GM18867 (cell line): ENCODE measurements around the gene GPR158.

Experiments
- ATAC-seq: cut with Tn5 transposase; IDR thresholded peaks from one replicate; pipeline ENCODE4 v1.9.1; 2021; ENCODE audit warnings: mild to moderate bottlenecking, moderate library complexity; ENCODE audit not compliant: unreplicated experiment

GPR158 gene

DNA sequence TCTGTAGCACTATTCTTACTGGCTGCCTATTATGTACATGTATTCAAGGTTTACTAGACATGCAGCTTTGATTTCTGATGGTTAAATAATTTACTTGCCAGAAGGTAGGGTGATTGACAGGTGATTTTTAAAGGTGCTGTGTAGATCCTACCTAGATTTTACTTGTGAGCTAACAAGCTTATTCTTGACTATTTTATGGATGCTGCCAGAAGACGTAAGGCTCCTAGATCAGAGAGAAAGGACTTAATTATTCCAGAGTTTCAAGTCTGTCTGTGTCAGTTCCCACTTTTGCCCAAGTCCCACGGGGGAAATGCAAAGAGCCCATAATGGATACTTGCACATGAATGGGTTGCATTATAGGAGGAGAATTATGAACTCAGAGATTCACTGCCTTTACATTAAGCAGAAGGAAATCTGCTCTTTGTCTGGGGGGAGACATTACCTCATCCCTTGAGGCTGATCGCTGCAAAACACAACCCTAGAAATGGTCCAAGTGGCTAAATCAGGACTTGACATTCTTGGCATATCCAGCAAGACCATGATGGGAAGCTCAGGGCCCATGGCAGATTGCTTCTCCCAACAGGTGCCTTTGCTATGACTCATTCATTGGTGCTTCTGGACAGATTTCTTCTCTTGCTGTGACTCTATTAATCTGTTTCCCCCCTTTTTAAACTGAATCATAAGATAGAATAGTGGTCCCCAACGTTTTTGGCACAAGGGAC, 32.1 kb downstream of the GPR158 start:
- no peak for ATAC-seq

GRCh38 chr10:25209618-25210017, 34.8 kb downstream of the GPR158 start:
- ATAC-seq, result no peak

DNA sequence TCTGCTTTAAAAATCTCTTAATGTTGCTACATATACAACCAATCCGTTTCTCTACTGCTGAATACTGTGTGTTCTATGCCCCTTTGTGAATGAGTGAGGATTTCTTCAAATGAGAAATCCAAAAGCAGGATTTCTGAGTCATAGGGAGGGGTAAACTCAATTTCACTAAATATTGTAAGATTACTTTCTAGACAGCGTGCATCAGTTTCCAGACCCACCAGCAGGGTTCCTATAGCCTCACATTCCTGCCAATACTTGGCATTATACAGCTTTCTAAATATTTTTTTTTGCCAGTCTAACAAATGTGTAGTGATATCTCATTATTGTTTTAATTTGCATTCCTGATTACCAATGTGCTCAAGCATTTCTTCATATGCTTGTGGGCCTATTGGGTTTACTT, 35.5 kb downstream of the GPR158 start:
- no peak for ATAC-seq

GRCh38 chr10:25220156-25220555, 45.4 kb downstream of the GPR158 start:
- ATAC-seq, result no peak

GRCh38 chr10:25222085-25222660, 47.4 kb downstream of the GPR158 start:
- no peak for ATAC-seq

- ATAC-seq, result peak; percentile 75
Observed at GRCh38 chr10:25226775-25227682, 52.2 kb downstream of the GPR158 start.

- ATAC-seq, result no peak
Observed at GRCh38 chr10:25231751-25232150, 57.0 kb downstream of the GPR158 start.

DNA sequence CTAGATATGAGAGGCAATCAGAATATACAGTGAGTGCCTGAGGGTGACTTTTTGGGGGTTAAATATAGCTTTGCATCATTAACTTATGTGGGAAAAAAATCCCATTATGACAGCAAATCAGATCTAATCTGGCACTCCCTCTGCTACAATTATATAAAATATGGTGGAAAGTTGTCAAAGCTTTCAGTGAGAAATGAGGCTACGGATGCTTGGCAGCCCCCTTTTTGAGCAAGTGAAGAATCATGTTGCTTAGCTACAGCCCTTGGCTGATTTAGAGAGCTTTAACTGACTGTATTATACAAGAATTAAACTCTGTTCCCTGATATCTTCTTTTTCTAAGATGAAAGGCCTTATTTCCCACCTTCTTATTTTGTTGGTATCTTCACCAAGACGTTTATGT, 57.4 kb downstream of the GPR158 start:
- ATAC-seq, result no peak

DNA sequence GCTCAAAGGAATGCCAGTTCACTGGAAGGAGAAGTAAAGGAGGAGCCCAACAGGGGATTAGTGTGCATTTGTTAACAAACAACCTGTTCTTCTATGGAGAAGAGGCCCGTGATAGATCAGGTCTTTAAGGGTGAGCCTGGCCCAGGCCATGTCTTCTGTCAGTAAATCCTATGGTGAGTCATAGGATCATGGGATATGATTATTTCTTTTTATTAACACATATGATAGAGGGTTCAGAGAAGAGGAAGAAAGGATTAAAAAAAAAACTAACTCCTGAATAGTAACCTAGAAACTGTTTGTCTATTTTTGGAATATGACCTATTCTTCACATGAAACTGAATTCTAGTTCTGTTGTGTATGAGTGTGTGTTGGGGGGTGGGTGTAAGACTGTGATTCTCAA, 70.4 kb downstream of the GPR158 start:
- no peak for ATAC-seq

DNA sequence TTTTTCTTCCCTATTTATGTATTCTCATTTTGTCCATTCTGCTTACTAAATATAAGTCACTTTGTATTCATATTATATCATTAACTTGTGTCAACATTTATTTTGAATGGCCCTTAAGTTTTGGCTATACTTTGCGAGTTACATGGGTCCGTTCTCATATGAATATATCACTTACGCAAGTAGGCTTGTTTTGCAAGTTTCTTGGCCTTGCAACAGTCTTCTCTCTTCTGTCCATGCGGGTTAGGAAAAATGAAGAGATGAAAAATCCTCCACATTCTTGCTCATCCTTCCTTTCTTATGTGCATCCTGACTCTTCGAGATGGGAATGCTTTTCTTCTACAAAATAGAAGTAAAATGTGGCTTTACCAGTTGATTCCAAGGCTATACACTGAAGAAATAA, 82.8 kb downstream of the GPR158 start:
- ATAC-seq, result no peak

GRCh38 chr10:25261110-25261509, 86.3 kb downstream of the GPR158 start:
- no peak for ATAC-seq

DNA sequence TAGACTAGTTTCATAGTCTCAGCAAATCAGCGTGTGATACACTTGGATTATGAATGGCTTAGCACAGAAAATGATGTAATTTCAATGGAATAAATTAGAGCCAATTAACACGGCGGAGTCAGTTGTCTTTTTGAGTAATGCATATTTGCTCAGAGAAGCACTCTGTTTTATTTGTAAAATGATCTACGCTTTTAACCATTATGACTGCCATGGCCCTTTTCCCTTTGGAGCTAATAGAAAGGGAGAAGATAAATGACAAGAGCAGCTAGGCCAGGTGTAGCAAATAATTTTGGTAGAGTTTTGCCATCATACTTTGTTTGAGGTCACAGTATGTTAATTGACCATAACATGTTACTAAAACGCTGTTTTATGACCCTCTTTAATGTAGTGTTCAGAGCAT, 86.8 kb downstream of the GPR158 start:
- ATAC-seq, result no peak

DNA sequence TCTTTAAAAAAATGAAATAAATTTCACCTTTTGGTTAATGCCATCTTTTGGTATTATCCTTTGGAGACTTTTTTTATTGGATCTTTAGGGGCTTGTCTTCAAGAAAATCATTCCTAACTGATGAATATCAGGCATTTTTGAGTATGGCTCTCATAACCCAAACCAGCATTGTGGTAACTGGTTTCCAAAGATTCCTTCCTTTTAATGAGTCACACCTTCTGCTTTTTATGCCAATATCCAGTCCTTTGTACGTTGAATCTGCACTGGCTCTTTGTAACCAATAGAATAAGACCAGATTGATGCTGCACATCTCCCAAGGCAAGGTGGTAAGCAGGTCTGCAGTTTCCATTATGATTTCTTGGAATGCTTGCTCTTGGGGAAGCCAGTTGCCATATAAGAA, 89.1 kb downstream of the GPR158 start:
- ATAC-seq, result no peak

GRCh38 chr10:25278180-25278579, 103.4 kb downstream of the GPR158 start:
- no peak for ATAC-seq

GRCh38 chr10:25280076-25280475, 105.3 kb downstream of the GPR158 start:
- no peak for ATAC-seq

DNA sequence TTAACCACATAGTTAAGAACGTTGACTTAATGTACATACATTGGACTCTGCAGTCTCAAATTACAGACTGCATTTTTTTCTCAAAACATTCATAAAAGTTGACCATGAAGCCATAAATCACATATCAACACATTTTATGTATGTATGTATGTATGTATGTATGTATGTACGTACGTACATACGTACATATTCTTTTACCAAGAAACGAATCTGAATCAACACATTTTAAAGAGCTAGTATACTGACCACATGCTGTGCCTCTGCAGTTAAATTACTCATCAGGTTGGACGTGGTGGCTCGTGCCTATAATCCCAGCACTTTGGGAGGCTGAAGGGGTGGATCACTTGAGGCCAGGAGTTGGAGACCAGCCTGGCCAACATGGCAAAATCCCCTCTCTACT, 105.8 kb downstream of the GPR158 start:
- ATAC-seq, result no peak

DNA sequence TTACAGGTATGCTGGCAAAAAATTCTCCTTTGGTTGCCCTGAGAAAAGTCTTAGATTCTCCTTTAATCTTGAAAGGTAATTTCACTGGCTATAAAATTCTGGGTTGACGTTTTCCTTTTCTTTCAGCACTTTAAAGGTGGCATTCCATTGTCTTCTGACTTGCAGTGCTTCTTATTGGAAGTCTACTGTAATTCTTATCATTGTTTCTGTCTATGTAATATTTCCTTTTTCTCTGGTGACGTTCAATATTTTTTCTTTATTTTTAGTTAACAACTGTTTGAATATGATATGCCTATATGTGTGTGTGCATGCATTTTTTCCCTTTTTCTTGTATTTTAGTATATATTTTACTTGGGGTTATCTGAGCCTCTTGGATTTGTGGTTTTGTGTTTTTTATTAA, 111.0 kb downstream of the GPR158 start:
- ATAC-seq, result no peak

DNA sequence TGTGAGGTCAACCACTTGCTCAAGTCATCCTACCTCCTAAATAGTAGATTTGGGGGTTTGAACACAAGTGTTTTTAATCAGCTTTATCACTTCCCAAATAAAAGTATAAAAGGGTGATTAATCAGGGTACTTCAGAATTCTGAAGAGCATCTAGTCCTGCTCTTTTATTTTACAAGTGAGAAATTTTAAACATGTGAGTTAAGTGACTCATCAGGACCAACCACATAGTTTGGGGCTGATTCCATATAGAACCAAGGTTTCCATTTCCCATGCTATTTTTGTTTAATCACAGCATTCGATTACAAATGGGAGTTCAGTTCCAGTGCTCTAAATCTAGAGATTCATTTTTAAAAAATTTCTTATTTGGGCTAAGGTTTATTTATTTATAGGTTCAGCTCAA, 113.4 kb downstream of the GPR158 start:
- ATAC-seq, result no peak

DNA sequence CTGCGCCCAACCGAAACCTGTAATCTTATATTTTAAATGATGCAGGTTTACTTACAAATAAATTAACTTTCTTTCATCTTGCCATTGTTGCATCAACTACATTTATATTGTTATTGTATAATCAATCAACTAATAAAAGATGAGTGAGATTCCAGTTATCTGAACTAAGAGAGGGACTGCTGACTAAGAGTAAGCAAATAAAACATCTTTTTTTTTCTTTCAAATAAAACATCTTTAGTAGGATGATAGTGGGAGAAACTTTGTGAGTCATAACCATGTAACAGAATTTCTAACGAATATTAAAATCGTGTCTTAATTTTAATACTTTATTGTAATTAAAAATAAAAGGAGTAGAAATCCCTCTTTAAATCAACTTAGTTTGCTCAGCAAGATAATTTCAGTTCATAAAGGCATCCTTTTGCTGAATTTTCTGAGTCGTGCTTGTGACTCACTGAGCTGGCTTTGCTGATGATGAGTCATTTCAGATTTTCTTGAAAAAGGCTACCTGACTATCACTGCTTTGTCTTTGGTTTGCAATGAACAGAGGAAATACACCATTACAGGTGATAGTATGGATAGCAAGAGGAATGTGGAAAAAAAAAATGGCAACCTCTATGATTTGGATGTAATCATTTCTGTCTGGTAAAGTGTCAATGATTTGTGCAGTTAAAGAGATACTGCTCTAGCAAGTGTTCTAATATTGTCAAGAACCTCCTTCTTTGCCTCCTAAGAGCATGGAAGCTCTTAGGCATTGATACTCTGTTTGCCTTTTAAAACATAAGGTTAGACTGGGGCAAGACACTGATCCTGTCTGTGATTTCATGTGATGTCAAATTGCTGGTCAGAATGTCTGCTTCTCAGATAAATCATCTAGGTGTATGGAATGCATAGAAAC, 119.5 kb downstream of the GPR158 start:
- ATAC-seq, result no peak

- no peak for ATAC-seq
Observed at GRCh38 chr10:25296324-25296723, 121.5 kb downstream of the GPR158 start.

- no peak for ATAC-seq
Observed at GRCh38 chr10:25297466-25297865, 122.7 kb downstream of the GPR158 start.
